ENCODE measurements around the gene RPL13A. TPM values are rescaled to one million over a fixed set of nuclear protein-coding genes. Genes with fewer than 3 reads are reported as not detected.

Gene RPL13A
- total RNA-seq, 3 donors from 2014 or later = 2,162 to 2,782 (median 2,296) TPM

DNA sequence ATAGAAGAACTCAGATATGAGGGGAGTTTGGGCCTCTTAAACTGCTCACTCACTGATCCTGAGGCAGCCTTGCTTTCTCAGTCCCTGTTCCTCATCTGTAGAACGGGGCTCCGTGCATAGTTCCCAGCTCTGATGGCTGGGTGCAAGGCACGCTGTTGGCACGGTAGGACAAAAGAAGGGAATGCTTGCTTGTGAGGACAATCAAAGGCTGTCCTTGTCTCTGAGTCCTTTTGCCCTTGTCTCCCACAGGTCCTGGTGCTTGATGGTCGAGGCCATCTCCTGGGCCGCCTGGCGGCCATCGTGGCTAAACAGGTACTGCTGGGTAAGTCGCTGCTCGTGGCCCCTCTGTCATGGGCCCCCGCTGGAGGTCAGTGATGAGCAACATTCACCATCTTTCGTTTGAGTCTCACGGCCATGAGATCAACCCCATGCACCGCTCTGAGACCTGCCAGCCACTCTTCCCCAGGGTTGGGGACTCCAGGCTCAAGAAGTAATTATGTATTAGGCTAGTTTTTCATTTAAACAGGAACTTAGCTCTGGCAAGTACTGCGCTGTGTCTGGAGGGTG, 2.3 kb downstream of the RPL13A start:
- ATAC-seq = no peak
- Histone ChIP-seq H3K36me3 (ENCODE audit: low read depth) (peaks cover 15% of the 10 kb centered on the region), H3K4me1 (ENCODE audit: low read depth) (peaks cover 21% of the 10 kb centered on the region), H3K4me3 (no peak overlapping the region), H3K9me3 (no peaks in the 10 kb centered on the region)
- TF ChIP-seq, protein P1, sequence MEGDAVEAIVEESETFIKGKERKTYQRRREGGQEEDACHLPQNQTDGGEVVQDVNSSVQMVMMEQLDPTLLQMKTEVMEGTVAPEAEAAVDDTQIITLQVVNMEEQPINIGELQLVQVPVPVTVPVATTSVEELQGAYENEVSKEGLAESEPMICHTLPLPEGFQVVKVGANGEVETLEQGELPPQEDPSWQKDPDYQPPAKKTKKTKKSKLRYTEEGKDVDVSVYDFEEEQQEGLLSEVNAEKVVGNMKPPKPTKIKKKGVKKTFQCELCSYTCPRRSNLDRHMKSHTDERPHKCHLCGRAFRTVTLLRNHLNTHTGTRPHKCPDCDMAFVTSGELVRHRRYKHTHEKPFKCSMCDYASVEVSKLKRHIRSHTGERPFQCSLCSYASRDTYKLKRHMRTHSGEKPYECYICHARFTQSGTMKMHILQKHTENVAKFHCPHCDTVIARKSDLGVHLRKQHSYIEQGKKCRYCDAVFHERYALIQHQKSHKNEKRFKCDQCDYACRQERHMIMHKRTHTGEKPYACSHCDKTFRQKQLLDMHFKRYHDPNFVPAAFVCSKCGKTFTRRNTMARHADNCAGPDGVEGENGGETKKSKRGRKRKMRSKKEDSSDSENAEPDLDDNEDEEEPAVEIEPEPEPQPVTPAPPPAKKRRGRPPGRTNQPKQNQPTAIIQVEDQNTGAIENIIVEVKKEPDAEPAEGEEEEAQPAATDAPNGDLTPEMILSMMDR (IDR thresholded peaks at IDR 0.05) = no peak
- no peak for DNase-seq
- intact Hi-C loops (cut with DNase I, micrococcal nuclease) = no loop called here

DNA sequence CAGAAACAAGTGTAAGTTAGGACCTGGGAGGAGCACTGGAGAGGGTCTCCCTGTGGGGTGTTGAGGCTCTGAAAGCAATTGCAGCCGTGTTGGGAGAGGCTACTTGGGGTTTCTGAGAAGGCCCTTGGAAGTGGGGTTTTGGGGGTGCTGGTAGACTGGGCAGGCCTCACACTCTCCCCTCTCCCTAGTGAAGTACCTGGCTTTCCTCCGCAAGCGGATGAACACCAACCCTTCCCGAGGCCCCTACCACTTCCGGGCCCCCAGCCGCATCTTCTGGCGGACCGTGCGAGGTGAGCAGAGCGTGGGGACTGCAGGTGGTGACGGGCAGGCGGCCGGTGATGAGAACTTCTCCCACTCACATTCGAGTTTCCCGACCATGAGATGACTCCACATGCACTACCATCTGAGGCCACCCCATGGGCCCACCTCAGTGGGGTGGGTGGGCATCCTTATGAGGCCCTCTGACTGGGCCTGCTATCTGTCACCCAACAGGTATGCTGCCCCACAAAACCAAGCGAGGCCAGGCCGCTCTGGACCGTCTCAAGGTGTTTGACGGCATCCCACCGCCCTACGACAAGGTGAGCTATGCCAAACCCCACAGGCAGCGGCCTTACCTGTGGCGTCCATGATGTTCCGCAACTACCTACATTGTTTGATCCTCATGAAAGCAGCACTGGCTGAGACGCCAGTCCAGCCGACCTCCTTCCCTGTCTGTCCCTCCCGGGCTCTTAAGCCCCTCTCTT, 3.0 kb downstream of the RPL13A start:
- Histone ChIP-seq H3K9me3 (no peaks in the 10 kb centered on the region), H3K4me3 (no peak overlapping the region), H3K4me1 (ENCODE audit: low read depth) (peaks cover 26% of the 10 kb centered on the region), H3K36me3 (ENCODE audit: low read depth) (peaks cover 15% of the 10 kb centered on the region)
- DNase-seq = no peak
- no peak for ATAC-seq
- intact Hi-C loops (cut with DNase I, micrococcal nuclease) = no loop called here
- TF ChIP-seq, protein P1 (IDR thresholded peaks at IDR 0.05) = no peak

DNA sequence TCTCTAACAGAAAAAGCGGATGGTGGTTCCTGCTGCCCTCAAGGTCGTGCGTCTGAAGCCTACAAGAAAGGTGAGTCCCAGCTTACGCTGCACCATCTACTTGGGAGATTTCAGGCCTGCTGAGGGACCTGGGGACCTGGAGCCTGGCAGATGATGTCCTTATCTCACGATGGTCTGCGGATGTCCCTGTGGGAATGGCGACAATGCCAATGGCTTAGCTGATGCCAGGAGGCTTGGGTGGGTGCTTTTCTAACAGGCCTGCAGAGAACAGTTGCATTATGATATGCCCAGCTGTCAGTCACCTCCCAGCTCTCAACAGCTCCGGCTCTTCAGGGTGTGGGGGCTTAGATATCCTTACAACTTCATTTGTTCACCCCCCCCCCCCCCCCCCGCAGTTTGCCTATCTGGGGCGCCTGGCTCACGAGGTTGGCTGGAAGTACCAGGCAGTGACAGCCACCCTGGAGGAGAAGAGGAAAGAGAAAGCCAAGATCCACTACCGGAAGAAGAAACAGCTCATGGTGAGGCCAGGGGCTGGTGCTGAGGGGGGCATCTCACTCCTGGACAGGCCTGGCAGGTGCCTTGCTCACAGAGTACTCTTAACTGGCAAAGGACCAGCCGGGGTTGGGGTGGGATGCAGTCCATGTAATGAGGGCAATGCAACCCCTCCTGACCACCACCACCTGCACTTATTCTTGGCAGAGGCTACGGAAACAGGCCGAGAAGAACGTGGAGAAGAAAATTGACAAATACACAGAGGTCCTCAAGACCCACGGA, 3.8 kb downstream of the RPL13A start:
- no peak for ATAC-seq
- DNase-seq = no peak
- peaks cover 15% of the 10 kb centered on the region for H3K36me3 ChIP-seq (ENCODE audit: low read depth)
- intact Hi-C loops (cut with DNase I, micrococcal nuclease) = no loop called here
- TF ChIP-seq, protein P1 (IDR thresholded peaks at IDR 0.05) = no peak
- no peaks in the 10 kb centered on the region for H3K9me3 ChIP-seq
- no peak overlapping the region for H3K4me3 ChIP-seq
- H3K4me1 ChIP-seq (ENCODE audit: low read depth) = peaks cover 28% of the 10 kb centered on the region

DNA sequence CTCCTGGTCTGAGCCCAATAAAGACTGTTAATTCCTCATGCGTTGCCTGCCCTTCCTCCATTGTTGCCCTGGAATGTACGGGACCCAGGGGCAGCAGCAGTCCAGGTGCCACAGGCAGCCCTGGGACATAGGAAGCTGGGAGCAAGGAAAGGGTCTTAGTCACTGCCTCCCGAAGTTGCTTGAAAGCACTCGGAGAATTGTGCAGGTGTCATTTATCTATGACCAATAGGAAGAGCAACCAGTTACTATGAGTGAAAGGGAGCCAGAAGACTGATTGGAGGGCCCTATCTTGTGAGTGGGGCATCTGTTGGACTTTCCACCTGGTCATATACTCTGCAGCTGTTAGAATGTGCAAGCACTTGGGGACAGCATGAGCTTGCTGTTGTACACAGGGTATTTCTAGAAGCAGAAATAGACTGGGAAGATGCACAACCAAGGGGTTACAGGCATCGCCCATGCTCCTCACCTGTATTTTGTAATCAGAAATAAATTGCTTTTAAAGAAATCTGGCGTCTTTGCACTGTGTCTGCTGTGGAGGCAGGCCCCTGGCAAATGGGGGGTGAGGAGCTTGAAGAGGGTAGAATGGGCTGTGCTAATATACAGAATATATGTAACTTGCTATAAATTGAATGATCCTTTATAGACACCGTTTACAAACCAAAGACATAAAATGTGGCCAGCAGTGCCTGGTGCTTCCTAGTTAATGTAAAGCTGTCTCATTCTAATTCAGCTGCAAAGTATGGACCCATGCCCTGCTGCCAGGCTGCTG, 4.6 kb downstream of the RPL13A start:
- H3K4me1 ChIP-seq (ENCODE audit: low read depth) = peaks cover 27% of the 10 kb centered on the region
- no peak overlapping the region for H3K4me3 ChIP-seq
- no peaks in the 10 kb centered on the region for H3K9me3 ChIP-seq
- DNase-seq (no peak), ATAC-seq (no peak)
- TF ChIP-seq, protein P1 (IDR thresholded peaks at IDR 0.05) = no peak
- H3K36me3 ChIP-seq (ENCODE audit: low read depth) = peaks cover 15% of the 10 kb centered on the region
- intact Hi-C loops (cut with DNase I, micrococcal nuclease) = no loop called here

DNA sequence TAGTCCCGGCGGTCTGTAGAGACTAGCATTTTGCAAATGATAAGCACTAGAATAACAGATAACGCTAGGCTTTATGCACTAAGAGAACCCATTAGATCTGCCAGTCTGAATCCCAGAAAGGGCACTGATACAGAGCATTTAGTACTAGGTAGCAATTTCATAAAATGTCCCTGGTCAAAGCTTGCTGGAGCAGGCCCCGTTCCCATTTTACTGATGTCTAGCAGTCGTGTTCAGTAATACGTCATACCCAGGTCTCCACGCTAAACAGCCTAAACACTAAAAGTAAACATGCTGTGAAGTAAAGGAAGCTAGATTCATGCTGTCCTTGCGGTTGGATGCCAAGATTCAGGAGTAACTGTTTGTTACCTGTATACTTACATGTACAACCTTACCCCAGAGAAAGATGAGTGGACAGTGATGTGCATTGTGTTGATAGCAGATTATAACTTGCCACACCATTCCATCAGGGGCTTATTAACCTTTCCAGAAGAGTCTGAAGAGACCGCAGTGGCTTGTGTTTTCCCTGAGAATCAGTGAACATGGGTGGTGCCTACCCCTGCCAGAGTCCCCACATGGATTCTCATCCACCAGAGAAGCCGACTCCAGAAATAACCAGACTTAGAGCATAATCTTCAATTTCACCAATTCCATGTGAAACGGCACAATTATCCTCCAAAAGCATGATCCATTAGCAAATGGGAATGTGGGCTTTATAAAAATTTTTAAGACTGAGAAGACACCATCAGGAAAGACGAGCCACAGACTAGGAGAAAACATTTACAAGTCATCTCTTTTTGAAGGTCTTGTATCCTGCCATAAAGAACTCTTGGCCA, 5.4 kb downstream of the RPL13A start:
- H3K4me3 ChIP-seq = no peak overlapping the region
- TF ChIP-seq, protein P1 (IDR thresholded peaks at IDR 0.05) = no peak
- peaks cover 17% of the 10 kb centered on the region for H3K36me3 ChIP-seq (ENCODE audit: low read depth)
- intact Hi-C loops (cut with DNase I, micrococcal nuclease) = no loop called here
- H3K9me3 ChIP-seq = no peaks in the 10 kb centered on the region
- ATAC-seq (no peak), DNase-seq (no peak)
- peaks cover 30% of the 10 kb centered on the region for H3K4me1 ChIP-seq (ENCODE audit: low read depth)
